ENCODE measurements around the gene ACBD7. TPM values are rescaled to one million over a fixed set of nuclear protein-coding genes. Genes with fewer than 3 reads are reported as not detected.

ACBD7 gene
- total and polyA plus RNA-seq, 9 of the 15 experiments (the other 6 are each of a cell fraction or from before 2014, with no cell fraction given): 0.21 to 3.2 (median 0.84) TPM

GRCh38 chr10:15058689-15059088, 29.9 kb downstream of the ACBD7 start:
- no peak overlapping the region for H3K27ac ChIP-seq (ENCODE audit: extremely low read depth, low read depth, low read length)
- in situ Hi-C loops (cut with MboI): no loop called here
- DNase-seq (ENCODE audit: extremely low read depth in 1 of 4, low spot score in 3 of 4) (no peak), FAIRE-seq (no peak), ATAC-seq (no peak)
- H3K27me3 ChIP-seq (ENCODE audit: control insufficient read depth in 2 of 2, insufficient read depth in 2 of 2, low read length in 2 of 2): peaks cover 0 to 7% of the 10 kb centered on the region in 2 experiments; a peak in 1 of 5 replicates
- POLR2A ChIA-PET: no interaction called here
- H3K4me1 ChIP-seq (replicated peaks in 1 of 2; ENCODE audit: control insufficient read depth in 2 of 2, insufficient read depth in 2 of 2, low read length in 2 of 2): no peaks in the 10 kb centered on the region; a peak in 1 of 5 replicates
- no peak for TF ChIP-seq EWSR1 (IDR thresholded peaks at IDR 0.05; ENCODE audit: borderline replicate concordance, low read depth, partially characterized antibody)
- no peak overlapping the region for H3K4me3 ChIP-seq
- CTCF ChIA-PET (ENCODE audit: low intra/inter-chr PET ratio): no interaction called here
- intact Hi-C loops (cut with micrococcal nuclease): no loop called here
- 11% methylated on average over 1 of the region's 1 CpG for WGBS (ENCODE audit: insufficient coverage, low coverage, missing lambda C conversion rate)
- no peaks in the 10 kb centered on the region for H3K9me1 ChIP-seq (ENCODE audit: control insufficient read depth, insufficient read depth, low read length)
- no TSS peak for BruUV-seq (replicated peaks)
- H2AFZ ChIP-seq (ENCODE audit: low read depth, low read length): no peak overlapping the region
- H3K79me2 ChIP-seq (ENCODE audit: control insufficient read depth, insufficient read depth, low read length): no peaks in the 10 kb centered on the region
- no peak overlapping the region for H3K9ac ChIP-seq (ENCODE audit: insufficient read depth in 1 of 2, low read depth in 2 of 2, low read length in 2 of 2)
- no peaks in the 10 kb centered on the region for H3K36me3 ChIP-seq (ENCODE audit: control insufficient read depth, insufficient read depth, low read length)
- no peaks in the 10 kb centered on the region for H4K20me1 ChIP-seq (replicated peaks; ENCODE audit: control insufficient read depth, insufficient read depth, low read length)
- H3K4me2 ChIP-seq (ENCODE audit: insufficient read depth, low read length): no peak overlapping the region
- H3K9me3 ChIP-seq (replicated peaks; ENCODE audit: control insufficient read depth, insufficient read depth, low read depth, low read length): no peaks in the 10 kb centered on the region

- Histone ChIP-seq H3K9me3 (replicated peaks; ENCODE audit: control insufficient read depth, insufficient read depth, low read depth, low read length) (no peaks in the 10 kb centered on the region), H3K9me1 (ENCODE audit: control insufficient read depth, insufficient read depth, low read length) (no peaks in the 10 kb centered on the region), H2AFZ (ENCODE audit: low read depth, low read length) (no peak overlapping the region), H3K9ac (ENCODE audit: insufficient read depth in 1 of 2, low read depth in 2 of 2, low read length in 2 of 2) (no peak overlapping the region), H3K4me2 (ENCODE audit: insufficient read depth, low read length) (no peak overlapping the region), H3K4me1 (replicated peaks in 1 of 2; ENCODE audit: control insufficient read depth in 2 of 2, insufficient read depth in 2 of 2, low read length in 2 of 2) (no peaks in the 10 kb centered on the region; a peak in 1 of 5 replicates), H3K27me3 (ENCODE audit: control insufficient read depth in 2 of 2, insufficient read depth in 2 of 2, low read length in 2 of 2) (peaks cover 0 to 7% of the 10 kb centered on the region in 2 experiments; a peak in 3 of 5 replicates), H3K27ac (ENCODE audit: extremely low read depth, low read depth, low read length) (no peak overlapping the region), H3K36me3 (ENCODE audit: control insufficient read depth, insufficient read depth, low read length) (no peaks in the 10 kb centered on the region), H3K4me3 (no peak overlapping the region), H3K79me2 (ENCODE audit: control insufficient read depth, insufficient read depth, low read length) (no peaks in the 10 kb centered on the region), H4K20me1 (replicated peaks; ENCODE audit: control insufficient read depth, insufficient read depth, low read length) (no peaks in the 10 kb centered on the region)
- ChIA-PET CTCF (ENCODE audit: low intra/inter-chr PET ratio) (no interaction called here), POLR2A (no interaction called here)
- 6% methylated on average over 3 of the region's 3 CpGs for WGBS (ENCODE audit: insufficient coverage, low coverage, missing lambda C conversion rate)
- intact Hi-C loops (cut with micrococcal nuclease) (no loop called here), in situ Hi-C loops (cut with MboI) (no loop called here)
- no peak for FAIRE-seq
- DNase-seq (ENCODE audit: extremely low read depth in 1 of 4, low spot score in 3 of 4): no peak
- no TSS peak for BruUV-seq (replicated peaks)
- ATAC-seq: no peak
- no peak for TF ChIP-seq TRIM24 (IDR thresholded peaks at IDR 0.05)
- no peak for TF ChIP-seq ARNT (IDR thresholded peaks at IDR 0.05)
- TF ChIP-seq MBD1 (CRISPR knock-in tag; IDR thresholded peaks at IDR 0.05): no peak
- no peak for TF ChIP-seq CREB3 (tag; conservative IDR thresholded peaks at IDR 0.05; ENCODE audit: low read depth)
- TF ChIP-seq DNMT1 (IDR thresholded peaks at IDR 0.05): no peak
- no peak for TF ChIP-seq DMBX1 (CRISPR knock-in tag; IDR thresholded peaks at IDR 0.05; ENCODE audit: borderline replicate concordance)
- TF ChIP-seq ZNF696 (CRISPR knock-in tag; conservative IDR thresholded peaks at IDR 0.05): no peak
- TF ChIP-seq POLR3A (IDR thresholded peaks at IDR 0.05; ENCODE audit: borderline replicate concordance, extremely low read depth, insufficient read depth, insufficient read length): no peak
- TF ChIP-seq HMBOX1 (IDR thresholded peaks at IDR 0.05): no peak
- no peak for TF ChIP-seq PPARD (CRISPR knock-in tag; IDR thresholded peaks at IDR 0.05)
- no peak for TF ChIP-seq CGGBP1 (CRISPR knock-in tag; IDR thresholded peaks at IDR 0.05)
- no peak for TF ChIP-seq NFYB (IDR thresholded peaks at IDR 0.05; ENCODE audit: extremely low read depth, insufficient read length)
- no peak for TF ChIP-seq ZNF24 (IDR thresholded peaks at IDR 0.05)
These were observed 35.5 kb downstream of the ACBD7 start for GRCh38 chr10:15053061-15053460.
